ENCODE measurements around the gene LANCL2.
"Not testable (repeated sequence)": the region's sequence is repeated elsewhere in the genome, so short reads cannot be mapped to it uniquely, and the experiment has no call there.

LANCL2 gene

DNA sequence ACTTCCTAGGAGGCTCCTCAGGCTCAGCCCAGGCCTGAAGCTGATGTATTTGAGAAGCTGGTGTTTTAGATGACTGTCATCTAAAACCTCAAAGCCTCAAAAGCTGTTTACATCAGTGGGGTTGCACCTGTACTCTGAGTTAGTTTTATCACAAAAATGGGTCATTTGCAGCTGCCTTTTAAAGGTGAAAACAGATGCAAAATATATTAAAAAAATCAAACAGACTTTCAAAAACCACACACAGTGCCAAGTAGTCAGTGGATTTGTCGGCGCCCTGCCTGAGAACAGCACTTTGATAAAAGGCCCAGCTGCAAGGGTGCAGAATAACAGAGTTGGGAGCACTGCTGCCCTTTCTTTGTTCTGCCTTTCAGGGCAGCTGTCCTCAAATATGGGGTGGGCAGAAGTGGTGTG is 104.1 kb downstream of the LANCL2 start:
- no peak for DNase-seq (ENCODE audit: low read depth in 2 of 2, low spot score in 1 of 2)

DNA sequence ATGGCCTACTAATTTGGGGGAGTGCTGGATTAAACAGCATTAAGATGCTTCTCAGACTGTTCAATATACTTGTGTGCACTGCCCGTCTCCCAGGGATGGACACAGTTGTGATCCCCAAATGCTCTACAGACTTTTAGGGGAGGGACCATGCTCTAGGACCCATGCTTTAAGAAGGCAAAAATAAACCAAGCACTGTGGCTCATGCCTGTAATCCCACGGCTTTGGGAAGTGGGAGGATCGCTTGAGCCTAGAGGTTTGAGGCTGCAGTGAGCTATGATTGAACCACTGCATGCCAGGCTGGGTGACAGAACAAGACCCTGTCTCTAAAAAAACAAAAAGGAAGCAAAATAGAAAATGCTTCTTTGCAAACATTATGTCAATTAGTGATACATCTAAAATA is 104.6 kb downstream of the LANCL2 start:
- no peak for DNase-seq (ENCODE audit: low read depth in 2 of 2, low spot score in 1 of 2)

DNA sequence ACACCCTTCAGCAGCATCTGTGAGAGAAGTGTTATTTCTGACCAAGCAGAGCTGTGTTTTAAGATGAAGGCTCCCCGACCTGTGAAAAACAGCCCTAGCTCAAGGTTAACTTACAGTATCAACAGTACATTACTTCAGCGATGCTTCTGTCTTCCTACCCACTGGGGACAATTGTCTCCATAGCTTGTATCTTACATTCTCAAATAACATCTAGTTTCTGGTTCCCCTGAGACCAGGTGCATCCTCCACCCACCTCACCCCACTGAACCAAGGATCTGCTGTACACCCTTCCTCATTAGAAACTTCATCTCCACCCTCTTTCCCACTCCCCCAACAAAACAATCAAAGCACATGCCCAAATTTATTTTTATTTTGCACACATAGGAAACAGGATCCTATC is 105.1 kb downstream of the LANCL2 start:
- no peak for DNase-seq (ENCODE audit: low read depth in 2 of 2, low spot score in 1 of 2)

DNA sequence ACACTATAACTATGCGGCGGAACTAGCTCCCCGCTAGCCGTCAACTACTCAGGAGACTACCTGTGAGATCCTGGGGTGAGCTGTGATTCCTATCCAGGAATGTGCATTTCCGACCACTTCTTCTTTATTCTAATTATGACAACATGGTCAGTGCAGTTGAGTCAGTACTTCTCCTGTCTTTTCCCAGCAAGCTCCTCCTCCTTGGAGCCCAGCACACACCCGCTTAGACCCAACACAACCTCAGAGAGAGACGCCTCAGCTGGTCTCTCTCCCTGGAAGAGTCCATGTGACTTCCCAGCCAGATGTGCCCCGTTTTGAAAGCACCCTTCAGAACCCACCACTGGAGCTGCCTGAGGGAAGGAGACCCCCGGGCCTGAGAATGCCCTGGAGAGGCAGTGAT is 106.5 kb downstream of the LANCL2 start:
- not testable (repeated sequence) for DNase-seq (ENCODE audit: low read depth in 2 of 2, low spot score in 1 of 2)

DNA sequence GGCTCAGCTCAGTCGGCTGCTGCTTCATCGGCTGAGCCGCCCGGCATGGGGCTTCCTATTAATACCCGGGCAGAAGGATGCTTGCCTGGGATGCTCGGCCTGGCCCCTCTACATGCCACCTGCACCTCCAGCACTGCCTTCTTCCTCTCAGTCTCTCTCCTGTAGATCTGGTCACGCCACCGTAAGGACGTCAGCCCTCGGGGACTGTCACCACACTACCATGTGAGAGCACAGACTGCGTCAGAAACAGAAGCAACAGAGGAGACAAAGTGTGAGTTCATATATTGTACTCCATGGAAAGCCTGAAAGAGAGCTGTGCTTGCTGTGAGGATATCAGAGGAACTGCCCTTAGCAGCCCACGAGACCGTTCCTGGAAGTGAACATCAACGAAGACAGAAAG is 107.3 kb downstream of the LANCL2 start:
- not testable (repeated sequence) for DNase-seq (ENCODE audit: low read depth in 2 of 2, low spot score in 1 of 2)

DNA sequence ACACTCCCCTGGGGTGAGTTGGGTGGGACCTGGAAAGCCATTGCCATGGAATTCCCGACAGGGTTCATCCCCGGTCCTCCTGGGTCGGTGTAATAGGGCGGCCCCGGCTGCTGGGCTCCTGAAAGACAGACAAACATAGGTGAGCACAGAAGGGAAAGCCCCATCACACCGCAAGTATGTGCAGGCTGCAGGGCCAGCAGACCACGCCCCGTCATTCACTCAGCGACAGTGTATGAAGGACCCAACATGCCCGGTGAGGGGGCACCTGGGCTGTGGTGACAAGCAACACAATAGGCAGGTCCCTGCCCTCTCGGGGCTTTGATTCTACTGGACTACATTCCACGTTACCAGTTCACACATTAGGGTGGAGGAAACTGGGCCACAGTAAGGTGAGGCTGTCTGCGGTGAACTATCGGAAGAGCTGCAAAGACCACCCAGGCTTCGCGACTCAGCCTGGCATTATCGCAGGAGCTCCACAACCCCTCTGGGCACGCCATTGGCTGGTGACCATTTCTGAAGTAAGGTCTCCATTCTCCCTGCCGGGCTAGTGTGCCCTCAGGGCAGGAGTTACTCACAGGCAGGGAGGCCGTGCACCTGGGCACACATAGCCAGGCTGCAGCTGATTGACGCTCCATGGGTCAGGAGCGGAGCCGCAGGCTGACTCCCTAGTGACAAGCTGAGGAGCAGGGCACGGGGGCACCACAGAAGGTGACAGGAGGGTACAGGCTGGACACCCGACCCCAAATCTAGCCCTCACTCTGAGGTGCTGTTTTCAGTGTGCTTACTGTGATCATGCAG is 108.0 kb downstream of the LANCL2 start:
- no peak for DNase-seq (ENCODE audit: low read depth in 2 of 2, low spot score in 1 of 2)

DNA sequence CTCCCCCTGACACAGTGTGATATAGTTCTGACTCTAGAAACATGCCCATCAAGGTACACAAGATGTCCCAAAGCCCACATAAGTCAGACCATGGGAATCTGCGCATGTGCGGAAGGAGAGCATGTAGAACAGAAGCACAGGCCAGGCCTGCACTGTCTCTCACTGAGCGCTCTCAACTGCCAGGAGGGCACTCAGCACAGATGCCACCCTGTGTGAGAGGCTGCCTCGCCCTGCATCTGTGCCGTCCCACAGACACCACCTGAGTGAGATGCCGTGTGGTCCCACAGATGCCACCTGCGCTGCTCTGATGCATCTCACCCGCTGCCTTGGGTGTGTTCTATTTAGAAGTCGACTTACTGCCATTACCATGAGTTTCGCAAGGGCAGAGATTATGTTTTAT is 108.8 kb downstream of the LANCL2 start:
- DNase-seq (ENCODE audit: low read depth in 2 of 2, low spot score in 1 of 2) = no peak

DNA sequence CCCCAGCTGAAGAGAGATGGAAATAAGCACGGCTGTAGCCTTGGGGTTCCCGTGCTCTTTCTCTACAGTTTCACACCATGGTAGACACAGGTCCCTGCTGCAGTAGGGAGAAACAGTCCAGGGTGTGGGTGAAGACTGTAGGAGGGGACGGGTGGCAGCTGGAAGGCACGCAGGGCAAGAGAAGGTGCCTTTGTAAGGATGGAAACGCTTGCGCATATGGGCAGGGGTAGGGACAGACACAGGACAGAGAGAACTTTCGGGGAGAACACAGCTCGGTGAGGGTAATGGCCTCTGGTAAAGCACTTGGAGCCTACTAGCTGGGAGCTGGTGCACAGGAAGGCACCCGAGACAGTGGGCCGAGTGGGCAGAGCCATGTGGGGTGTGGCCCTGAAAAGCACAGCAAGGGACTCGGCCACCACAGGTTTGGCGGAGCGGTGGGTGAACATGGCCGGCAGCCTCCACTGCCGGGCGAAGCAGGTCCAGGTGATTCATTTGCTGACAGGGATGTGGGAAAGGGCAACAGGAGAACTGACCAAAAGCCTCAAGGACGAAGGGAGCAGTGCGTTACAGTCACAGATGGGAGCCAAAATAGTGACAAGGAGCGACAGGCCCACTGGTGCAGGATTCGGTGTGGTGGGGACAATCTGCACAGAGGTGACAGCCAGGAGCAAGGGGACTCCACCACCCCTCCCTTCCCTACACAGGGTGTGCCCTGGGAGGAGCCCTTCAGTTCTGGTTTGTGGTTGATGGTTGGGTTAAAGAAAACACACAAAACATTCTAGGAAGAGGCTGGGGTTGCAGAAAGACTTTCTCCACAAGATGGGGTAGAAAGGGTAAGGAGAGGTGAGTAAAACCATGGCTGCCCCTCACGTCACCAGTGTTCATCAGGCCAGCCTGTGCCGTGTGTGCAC is 110.1 kb downstream of the LANCL2 start:
- DNase-seq (ENCODE audit: low read depth in 2 of 2, low spot score in 1 of 2) = no peak

DNA sequence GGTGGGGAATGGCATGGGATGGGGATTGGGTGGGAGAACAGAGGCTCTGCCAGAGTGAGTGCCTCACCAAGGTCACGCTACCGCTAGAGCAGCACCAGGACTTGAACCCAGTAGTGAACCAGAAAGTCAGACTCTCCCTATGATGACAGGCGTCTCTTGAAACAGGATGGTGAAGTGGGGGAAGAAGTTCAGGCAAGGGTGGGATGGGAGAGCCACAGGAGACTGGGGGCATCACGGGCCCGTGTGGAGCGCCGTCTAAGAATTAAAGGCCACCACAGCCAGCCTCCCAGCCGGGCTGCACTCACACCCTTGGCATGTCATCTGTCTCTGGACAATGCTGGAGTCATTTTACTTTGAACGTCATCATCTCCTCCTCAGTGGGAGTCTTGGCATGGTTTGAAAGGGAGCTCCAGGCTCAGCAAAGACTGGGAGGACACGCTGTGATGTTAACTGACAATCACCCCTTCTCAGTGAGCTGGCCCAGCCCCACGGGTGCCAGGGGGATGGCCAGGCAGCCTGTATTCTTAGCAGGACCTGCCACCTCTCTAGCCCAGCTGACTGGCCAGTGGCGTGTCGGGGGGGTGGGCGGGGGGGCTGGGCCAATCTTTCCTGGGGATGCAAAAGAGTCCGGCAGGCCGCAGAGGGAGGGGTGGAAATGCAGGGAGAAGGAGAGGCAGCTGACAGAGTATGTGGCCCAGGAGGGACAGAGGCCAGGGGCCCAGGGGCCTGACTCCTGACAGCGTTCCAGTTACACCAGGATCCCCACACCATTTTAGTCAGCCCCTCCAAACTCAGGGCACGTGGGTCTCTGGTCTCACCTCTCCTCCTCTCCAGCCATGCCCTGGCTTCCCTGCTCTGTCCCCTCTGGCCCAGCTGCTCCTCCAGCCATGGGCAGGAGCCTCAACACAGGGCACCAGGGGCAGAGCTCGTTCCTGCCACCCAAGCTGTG is 111.0 kb downstream of the LANCL2 start:
- no peak for DNase-seq (ENCODE audit: low read depth in 2 of 2, low spot score in 1 of 2)

DNA sequence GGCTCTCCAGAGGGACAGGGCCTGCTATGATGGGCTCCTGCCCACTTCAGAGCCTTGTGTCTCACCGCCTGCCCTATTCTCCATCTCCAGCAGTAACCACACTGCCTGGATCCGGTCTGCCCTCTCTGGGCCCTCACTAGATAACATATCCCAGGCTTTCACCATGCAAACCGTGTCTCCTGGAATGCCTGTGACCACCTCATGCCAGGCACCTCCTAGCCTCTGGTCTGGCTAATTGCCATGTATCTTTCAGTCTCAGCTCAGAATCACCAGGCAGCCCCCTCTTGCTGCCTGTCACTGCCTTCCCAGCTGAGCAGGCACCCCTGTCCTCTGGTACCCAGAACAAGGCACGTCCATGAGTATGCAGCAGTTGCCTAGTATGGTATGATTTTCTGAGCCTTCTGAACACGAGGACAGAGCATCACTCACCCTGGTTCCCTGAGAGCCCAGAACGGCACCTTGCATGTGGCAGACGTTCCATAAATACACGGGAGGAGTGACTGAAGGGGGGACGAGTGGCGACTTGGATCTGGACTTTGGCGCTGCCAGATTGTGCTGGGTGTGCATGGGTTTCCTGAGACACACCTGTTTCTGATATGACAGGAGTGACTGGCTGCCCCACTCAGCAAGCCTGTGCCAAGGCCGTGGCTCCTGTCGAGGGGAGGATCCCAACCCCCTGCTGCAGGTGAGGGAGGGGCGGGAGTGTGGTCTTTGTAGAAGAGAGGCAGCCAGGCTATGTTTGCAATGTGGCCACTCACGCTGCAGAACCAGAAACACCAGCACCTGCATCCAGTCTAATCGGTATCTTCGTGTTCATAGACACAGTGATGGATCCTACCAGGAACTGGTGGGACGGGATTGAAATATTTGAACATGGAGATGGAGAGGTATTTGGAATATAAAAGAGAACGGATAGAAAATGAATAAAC is 112.0 kb downstream of the LANCL2 start:
- DNase-seq (ENCODE audit: low read depth in 2 of 2, low spot score in 1 of 2) = no peak

DNA sequence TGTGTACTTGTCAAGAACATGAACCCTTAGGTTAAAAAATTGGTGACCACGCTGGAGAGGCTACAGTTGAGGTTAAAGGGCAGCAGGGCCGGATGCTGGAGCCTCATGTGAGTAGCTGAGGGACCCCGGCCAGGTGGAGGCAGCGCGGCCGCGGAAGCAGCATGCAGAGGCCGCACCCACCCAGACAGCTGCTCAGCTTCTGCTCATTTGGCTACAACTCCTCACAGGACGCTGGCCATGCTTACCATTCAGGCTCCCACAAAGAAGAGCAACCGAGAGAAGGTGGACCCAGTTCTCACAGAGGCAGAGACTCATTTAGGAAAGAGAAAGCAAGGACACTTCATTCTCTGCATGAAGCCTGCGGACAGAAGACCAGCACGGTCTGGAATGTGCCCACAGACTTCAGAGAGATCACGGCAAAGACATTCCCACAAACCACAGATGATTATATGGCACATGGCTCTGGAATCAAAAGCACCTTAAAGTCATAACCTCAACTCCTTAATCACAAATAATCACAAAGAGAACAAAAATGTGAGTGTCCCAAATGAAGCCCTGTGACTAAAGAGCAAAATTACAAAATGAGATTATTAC is 112.7 kb downstream of the LANCL2 start:
- DNase-seq (ENCODE audit: low read depth in 2 of 2, low spot score in 1 of 2) = no peak

DNA sequence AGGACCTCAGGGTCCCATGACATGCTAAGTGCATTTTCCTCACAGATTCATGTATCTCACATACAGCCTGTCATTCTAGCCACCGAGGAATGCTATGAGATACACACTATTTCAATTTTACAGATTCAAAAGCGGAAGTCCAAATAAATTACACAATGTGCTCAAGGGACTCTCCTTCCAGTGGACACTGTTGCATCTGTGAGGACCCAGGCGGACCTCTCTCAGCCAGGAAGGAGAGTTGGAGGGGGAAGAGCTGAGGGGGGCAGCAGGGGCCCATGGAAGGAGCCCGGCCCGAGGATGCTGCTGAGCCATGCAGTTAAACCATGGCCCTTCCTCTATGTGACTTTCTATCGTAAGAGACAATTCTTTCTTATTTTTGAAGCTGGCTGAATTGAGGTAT is 113.6 kb downstream of the LANCL2 start:
- no peak for DNase-seq (ENCODE audit: low read depth in 2 of 2, low spot score in 1 of 2)

DNA sequence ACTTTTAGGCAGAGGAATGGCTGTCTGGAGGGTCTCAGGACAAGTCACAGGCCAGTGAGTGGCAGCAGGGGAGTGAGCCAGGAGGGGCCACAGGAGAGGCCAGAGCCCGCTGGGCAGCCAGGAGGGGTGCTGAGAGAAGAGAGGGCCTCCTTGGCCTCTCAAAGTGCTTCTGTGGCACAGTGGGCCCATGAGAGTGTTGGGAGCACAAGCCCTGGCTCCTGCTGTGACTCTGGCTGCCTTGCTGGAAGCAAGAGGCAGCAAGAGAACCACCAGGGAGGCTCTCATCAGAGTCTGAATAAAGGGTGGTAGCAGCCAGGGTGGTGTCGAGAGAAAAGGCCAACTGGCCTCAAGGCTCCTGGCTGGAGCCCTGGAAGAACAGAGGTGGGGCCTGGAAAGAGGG is 116.0 kb downstream of the LANCL2 start:
- DNase-seq (ENCODE audit: low read depth in 2 of 2, low spot score in 1 of 2) = no peak

DNA sequence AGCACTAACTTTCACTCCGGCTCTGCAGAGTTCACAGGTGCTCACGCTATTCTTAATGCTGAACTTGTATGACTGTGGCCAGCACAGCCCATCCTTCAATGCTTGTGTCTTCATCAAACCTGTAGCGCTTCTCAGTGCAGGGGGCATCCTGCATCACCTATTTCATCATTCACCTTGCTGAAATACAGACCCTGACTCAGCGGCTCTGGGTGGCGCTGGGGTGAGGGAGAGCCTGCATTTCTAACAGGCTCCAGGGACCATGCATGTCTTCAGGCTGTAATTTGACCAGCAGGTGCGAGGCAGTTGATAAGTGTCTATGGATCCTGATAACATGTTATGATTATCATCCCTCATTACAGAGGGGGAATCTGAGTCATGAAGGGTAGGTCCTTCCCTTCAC is 117.9 kb downstream of the LANCL2 start:
- no peak for DNase-seq (ENCODE audit: low read depth in 2 of 2, low spot score in 1 of 2)
